Esophagus muscularis mucosa (tissue), 4 donors: ENCODE results near the gene C3orf62. TPM values are rescaled to one million over a fixed set of nuclear protein-coding genes. Genes with fewer than 3 reads are reported as not detected.

Source experiments
- DNase-seq: peaks from one replicate; pipeline ENCODE4 v3.0.0-alpha.2; 2017; ENCODE audit errors: extremely low spot score
- H3K27ac ChIP-seq, 4 donors: fragments of 200-600 bp; sonication (generic); replicated peaks in 1 of 4; 1 replicate in 3 of 4; 2 replicates in 1 of 4; pipeline ENCODE4 v1.5.1; 2016 to 2019; ENCODE audit warnings: mild to moderate bottlenecking in 1 of 4
- H3K27me3 ChIP-seq, 4 donors: fragments of 200-600 bp; sonication (generic); one replicate each; pipeline versions ENCODE4 v1.5.1 to v1.6.0; 2016 to 2019
- H3K36me3 ChIP-seq, 4 donors: fragments of 200-600 bp; sonication (generic); one replicate each; pipeline ENCODE4 v1.5.1; 2016 to 2019
- H3K4me1 ChIP-seq, 4 donors: fragments of 200-600 bp; sonication (generic); one replicate each; pipeline ENCODE4 v1.5.1; 2016 to 2019
- H3K4me3 ChIP-seq, 4 donors: fragments of 200-600 bp; sonication (generic); 1 replicate in 2 of 4; 2 replicates in 2 of 4; pipeline ENCODE4 v1.5.1; 2016 to 2019; ENCODE audit warnings: mild to moderate bottlenecking in 4 of 4, moderate library complexity in 1 of 4
- H3K9me3 ChIP-seq, 4 donors: fragments of 200-600 bp; sonication (generic); 1 replicate in 3 of 4; 2 replicates in 1 of 4; pipeline ENCODE4 v1.5.1; 2016 to 2019
- CTCF ChIP-seq, 3 experiments: fragments of 200-600 bp in 2 of 3; fragments of 450-650 bp in 1 of 3; sonication (generic) in 2 of 3; IDR thresholded peaks; one replicate each; pipeline ENCODE4 v1.5.1; 2017 to 2019; ENCODE audit warnings: antibody characterized with exemption in 3 of 3, mild to moderate bottlenecking in 2 of 3, moderate library complexity in 1 of 3
- EP300 ChIP-seq: sonication (generic); formaldehyde crosslinking; IDR thresholded peaks from one replicate; pipeline ENCODE4 v1.6.1; 2017; ENCODE audit warnings: antibody characterized with exemption
- POLR2A ChIP-seq: fragments of 450-650 bp; IDR thresholded peaks from one replicate; pipeline ENCODE4 v1.6.1; 2017; ENCODE audit warnings: antibody characterized with exemption, moderate library complexity, mild to moderate bottlenecking, low read depth
- POLR2AphosphoS5 ChIP-seq, 2 donors: sonication (generic); formaldehyde crosslinking; IDR thresholded peaks; one replicate each; pipeline ENCODE4 v1.6.1; 2017; ENCODE audit warnings: antibody characterized with exemption in 2 of 2
- WGBS: methylation state at CpG from one replicate; pipeline ENCODE4 v1.1.5; 2018; 5-methylcytosine and 5-hydroxymethylcytosine counted together
- intact Hi-C: fragments of 100-400 bp; cut with DNase I; formaldehyde crosslinking; loops from one replicate; pipeline ENCODE4 v1.15.1; 2023
- total RNA-seq, 4 donors: library from RNA; depleted of rRNA; stranded (reverse); fragments of >200 nt; gene quantifications; one replicate each; pipeline versions ENCODE4 v1.1.0 to v1.2.1, GENCODE V29; 2016

C3orf62 gene
- total RNA-seq = 1 to 10 TPM; 3.1 to 8.7 (median 5.8) TPM

GRCh38 chr3:49276475-49277382 is at the start of gene C3orf62:
Gene C3orf62, minus strand, starts transcription at chr3:49277232. Its CDS starts 360 bp downstream, at chr3:49276872.
- DNase-seq = peak; percentile 96
- H3K4me1 ChIP-seq = peaks cover 31 to 52% (median 38%) of the 10 kb centered on the region in 4 donors
- intact Hi-C loops = loop anchor here (2.0 kb wide), 1 partner anchor 106 kb away; the partner anchor contains the start of gene KLHDC8B
- peak within 1 kb of the TSS; percentile 58 to 61 (median 60) for H3K4me3 ChIP-seq
- WGBS = 3% methylated on average over 19 of the region's 51 CpGs
- no peaks in the 10 kb centered on the region for H3K27me3 ChIP-seq
- TF ChIP-seq CTCF (IDR thresholded peaks at IDR 0.05) (no peak), EP300 (no peak), POLR2A (no peak), POLR2AphosphoS5 (IDR thresholded peaks at IDR 0.05) (peak; percentile 69 to 86)
- peaks cover 0 to 35% (median 26%) of the 10 kb centered on the region in 4 donors for H3K36me3 ChIP-seq
- H3K9me3 ChIP-seq = no peaks in the 10 kb centered on the region
- peak within 1 kb of the TSS; percentile 91 to 97 (median 92) for H3K27ac ChIP-seq

- Histone ChIP-seq H3K36me3 (peaks cover 57 to 100% (median 98%) of the 10 kb centered on the region in 4 donors), H3K9me3 (no peaks in the 10 kb centered on the region), H3K4me3 (no peak overlapping the region), H3K27me3 (no peaks in the 10 kb centered on the region), H3K4me1 (no peaks in the 10 kb centered on the region), H3K27ac (no peak overlapping the region)
- intact Hi-C loops = no loop called here
- TF ChIP-seq EP300 = no peak
- TF ChIP-seq CTCF (IDR thresholded peaks at IDR 0.05) = no peak
- no peak for TF ChIP-seq POLR2AphosphoS5 (IDR thresholded peaks at IDR 0.05)
- no peak for TF ChIP-seq POLR2A
- WGBS = 93% methylated on average over 7 of the region's 7 CpGs
- no peak for DNase-seq
These were observed 47.7 kb upstream of the C3orf62 start for GRCh38 chr3:49324768-49325167.

- H3K4me3 ChIP-seq = no peak overlapping the region
- TF ChIP-seq POLR2A = no peak
- TF ChIP-seq POLR2AphosphoS5 (IDR thresholded peaks at IDR 0.05) = no peak
- no peak for TF ChIP-seq EP300
- TF ChIP-seq CTCF (IDR thresholded peaks at IDR 0.05) = no peak
- intact Hi-C loops = no loop called here
- no peak overlapping the region for H3K27ac ChIP-seq
- peak; percentile 92 for DNase-seq
- peaks cover 43 to 93% (median 87%) of the 10 kb centered on the region in 4 donors for H3K36me3 ChIP-seq
- 89% methylated on average over 15 of the region's 16 CpGs for WGBS
- no peaks in the 10 kb centered on the region for H3K27me3 ChIP-seq
- peaks cover 0 to 6% (median 0%) of the 10 kb centered on the region in 4 donors for H3K4me1 ChIP-seq
- H3K9me3 ChIP-seq = no peaks in the 10 kb centered on the region
These were observed 39.8 kb upstream of the C3orf62 start for GRCh38 chr3:49316696-49317457.

GRCh38 chr3:49313896-49314688 is 37.1 kb upstream of the C3orf62 start:
- Histone ChIP-seq H3K36me3 (peaks cover 48 to 93% (median 84%) of the 10 kb centered on the region in 4 donors), H3K27me3 (no peaks in the 10 kb centered on the region), H3K4me3 (no peak overlapping the region), H3K4me1 (peaks cover 0 to 6% (median 0%) of the 10 kb centered on the region in 4 donors), H3K27ac (no peak overlapping the region), H3K9me3 (no peaks in the 10 kb centered on the region)
- intact Hi-C loops = no loop called here
- no peak for TF ChIP-seq POLR2AphosphoS5 (IDR thresholded peaks at IDR 0.05)
- no peak for TF ChIP-seq POLR2A
- TF ChIP-seq EP300 = no peak
- no peak for TF ChIP-seq CTCF (IDR thresholded peaks at IDR 0.05)
- no peak for DNase-seq
- WGBS = 92% methylated on average over 1 of the region's 1 CpG
